ENCODE data around the gene CRYBB1. TPM values are rescaled to one million over a fixed set of nuclear protein-coding genes. Genes with fewer than 3 reads are reported as not detected.

CRYBB1 gene
- total and polyA plus RNA-seq, 2 experiments from 2014 or later, result 1.6 to 3.7 TPM

- TF ChIP-seq, protein P1, sequence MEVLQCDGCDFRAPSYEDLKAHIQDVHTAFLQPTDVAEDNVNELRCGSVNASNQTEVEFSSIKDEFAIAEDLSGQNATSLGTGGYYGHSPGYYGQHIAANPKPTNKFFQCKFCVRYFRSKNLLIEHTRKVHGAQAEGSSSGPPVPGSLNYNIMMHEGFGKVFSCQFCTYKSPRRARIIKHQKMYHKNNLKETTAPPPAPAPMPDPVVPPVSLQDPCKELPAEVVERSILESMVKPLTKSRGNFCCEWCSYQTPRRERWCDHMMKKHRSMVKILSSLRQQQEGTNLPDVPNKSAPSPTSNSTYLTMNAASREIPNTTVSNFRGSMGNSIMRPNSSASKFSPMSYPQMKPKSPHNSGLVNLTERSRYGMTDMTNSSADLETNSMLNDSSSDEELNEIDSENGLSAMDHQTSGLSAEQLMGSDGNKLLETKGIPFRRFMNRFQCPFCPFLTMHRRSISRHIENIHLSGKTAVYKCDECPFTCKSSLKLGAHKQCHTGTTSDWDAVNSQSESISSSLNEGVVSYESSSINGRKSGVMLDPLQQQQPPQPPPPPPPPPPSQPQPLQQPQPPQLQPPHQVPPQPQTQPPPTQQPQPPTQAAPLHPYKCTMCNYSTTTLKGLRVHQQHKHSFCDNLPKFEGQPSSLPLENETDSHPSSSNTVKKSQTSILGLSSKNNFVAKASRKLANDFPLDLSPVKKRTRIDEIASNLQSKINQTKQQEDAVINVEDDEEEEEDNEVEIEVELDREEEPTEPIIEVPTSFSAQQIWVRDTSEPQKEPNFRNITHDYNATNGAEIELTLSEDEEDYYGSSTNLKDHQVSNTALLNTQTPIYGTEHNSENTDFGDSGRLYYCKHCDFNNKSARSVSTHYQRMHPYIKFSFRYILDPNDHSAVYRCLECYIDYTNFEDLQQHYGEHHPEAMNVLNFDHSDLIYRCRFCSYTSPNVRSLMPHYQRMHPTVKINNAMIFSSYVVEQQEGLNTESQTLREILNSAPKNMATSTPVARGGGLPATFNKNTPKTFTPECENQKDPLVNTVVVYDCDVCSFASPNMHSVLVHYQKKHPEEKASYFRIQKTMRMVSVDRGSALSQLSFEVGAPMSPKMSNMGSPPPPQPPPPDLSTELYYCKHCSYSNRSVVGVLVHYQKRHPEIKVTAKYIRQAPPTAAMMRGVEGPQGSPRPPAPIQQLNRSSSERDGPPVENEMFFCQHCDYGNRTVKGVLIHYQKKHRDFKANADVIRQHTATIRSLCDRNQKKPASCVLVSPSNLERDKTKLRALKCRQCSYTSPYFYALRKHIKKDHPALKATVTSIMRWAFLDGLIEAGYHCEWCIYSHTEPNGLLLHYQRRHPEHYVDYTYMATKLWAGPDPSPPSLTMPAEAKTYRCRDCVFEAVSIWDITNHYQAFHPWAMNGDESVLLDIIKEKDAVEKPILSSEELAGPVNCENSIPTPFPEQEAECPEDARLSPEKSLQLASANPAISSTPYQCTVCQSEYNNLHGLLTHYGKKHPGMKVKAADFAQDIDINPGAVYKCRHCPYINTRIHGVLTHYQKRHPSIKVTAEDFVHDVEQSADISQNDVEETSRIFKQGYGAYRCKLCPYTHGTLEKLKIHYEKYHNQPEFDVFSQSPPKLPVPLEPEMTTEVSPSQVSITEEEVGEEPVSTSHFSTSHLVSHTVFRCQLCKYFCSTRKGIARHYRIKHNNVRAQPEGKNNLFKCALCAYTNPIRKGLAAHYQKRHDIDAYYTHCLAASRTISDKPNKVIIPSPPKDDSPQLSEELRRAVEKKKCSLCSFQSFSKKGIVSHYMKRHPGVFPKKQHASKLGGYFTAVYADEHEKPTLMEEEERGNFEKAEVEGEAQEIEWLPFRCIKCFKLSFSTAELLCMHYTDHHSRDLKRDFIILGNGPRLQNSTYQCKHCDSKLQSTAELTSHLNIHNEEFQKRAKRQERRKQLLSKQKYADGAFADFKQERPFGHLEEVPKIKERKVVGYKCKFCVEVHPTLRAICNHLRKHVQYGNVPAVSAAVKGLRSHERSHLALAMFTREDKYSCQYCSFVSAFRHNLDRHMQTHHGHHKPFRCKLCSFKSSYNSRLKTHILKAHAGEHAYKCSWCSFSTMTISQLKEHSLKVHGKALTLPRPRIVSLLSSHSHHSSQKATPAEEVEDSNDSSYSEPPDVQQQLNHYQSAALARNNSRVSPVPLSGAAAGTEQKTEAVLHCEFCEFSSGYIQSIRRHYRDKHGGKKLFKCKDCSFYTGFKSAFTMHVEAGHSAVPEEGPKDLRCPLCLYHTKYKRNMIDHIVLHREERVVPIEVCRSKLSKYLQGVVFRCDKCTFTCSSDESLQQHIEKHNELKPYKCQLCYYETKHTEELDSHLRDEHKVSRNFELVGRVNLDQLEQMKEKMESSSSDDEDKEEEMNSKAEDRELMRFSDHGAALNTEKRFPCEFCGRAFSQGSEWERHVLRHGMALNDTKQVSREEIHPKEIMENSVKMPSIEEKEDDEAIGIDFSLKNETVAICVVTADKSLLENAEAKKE (CRISPR knock-in tag; IDR thresholded peaks at IDR 0.05), result no peak
- no peak for TF ChIP-seq NANOG (IDR thresholded peaks at IDR 0.05; ENCODE audit: borderline replicate concordance)
- TF ChIP-seq EZH2phosphoT487 (IDR thresholded peaks at IDR 0.05; ENCODE audit: unreplicated experiment), result no peak
- no peak for TF ChIP-seq STAT1 (IDR thresholded peaks at IDR 0.05; ENCODE audit: unreplicated experiment)
- TF ChIP-seq, protein P2, sequence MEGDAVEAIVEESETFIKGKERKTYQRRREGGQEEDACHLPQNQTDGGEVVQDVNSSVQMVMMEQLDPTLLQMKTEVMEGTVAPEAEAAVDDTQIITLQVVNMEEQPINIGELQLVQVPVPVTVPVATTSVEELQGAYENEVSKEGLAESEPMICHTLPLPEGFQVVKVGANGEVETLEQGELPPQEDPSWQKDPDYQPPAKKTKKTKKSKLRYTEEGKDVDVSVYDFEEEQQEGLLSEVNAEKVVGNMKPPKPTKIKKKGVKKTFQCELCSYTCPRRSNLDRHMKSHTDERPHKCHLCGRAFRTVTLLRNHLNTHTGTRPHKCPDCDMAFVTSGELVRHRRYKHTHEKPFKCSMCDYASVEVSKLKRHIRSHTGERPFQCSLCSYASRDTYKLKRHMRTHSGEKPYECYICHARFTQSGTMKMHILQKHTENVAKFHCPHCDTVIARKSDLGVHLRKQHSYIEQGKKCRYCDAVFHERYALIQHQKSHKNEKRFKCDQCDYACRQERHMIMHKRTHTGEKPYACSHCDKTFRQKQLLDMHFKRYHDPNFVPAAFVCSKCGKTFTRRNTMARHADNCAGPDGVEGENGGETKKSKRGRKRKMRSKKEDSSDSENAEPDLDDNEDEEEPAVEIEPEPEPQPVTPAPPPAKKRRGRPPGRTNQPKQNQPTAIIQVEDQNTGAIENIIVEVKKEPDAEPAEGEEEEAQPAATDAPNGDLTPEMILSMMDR (conservative IDR thresholded peaks at IDR 0.05; ENCODE audit: low read depth in 2 of 2), result no peak
Measured at GRCh38 chr22:26565889-26566288, 51.9 kb downstream of the CRYBB1 start (continued).

DNA sequence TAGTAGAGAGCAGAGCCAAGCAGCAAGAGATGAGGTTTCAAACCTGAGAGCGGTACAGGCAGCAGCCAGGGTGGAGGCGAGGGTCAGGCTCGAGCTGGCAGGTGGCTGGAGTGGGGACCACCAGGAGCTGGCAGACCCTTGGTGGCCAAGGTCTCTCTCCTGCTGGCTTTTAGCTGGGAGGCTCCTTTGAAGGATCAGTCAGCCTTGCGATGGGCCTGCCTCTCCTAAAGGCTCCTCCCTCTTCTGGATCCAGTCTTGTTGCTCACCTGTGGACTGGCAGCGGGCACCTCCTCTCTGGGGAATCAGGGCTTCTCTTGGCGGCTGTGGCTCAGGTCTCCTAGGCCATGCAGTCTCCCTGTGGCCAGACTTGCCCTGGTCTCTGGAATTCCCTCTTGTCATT, 52.6 kb downstream of the CRYBB1 start:
- Histone ChIP-seq H3K27ac (ENCODE audit: low read depth) (peak overlapping the region; percentile 75), H3K4me1 (ENCODE audit: insufficient read depth) (peaks cover 66% of the 10 kb centered on the region), H3K9me2 (ENCODE audit: insufficient read depth) (no peaks in the 10 kb centered on the region), H3K4me3 (no peak overlapping the region), H3K4me2 (no peak overlapping the region), H3K79me2 (replicated peaks; ENCODE audit: insufficient read depth) (peaks cover 88% of the 10 kb centered on the region), H2AFZ (no peak overlapping the region), H4K20me1 (replicated peaks; ENCODE audit: insufficient read depth) (peaks cover 6% of the 10 kb centered on the region; the same call in 1 of the 2 replicates), H3K27me3 (ENCODE audit: insufficient read depth) (no peaks in the 10 kb centered on the region), H3K36me3 (ENCODE audit: insufficient read depth) (no peaks in the 10 kb centered on the region), H3F3A (replicated peaks; ENCODE audit: low read depth) (peaks cover 22% of the 10 kb centered on the region)
- Mint-ChIP-seq H3K4me3 (no peak overlapping the region), H3K27ac (peak overlapping the region; percentile 74; the same call in 1 of the 2 replicates), H3K36me3 (ENCODE audit: low read depth) (peaks cover 17% of the 10 kb centered on the region), H3K9me3 (peaks cover 2% of the 10 kb centered on the region; the same call in 1 of the 3 replicates), H3K27me3 (ENCODE audit: insufficient read depth, low read depth, poor library complexity) (peaks cover 7% of the 10 kb centered on the region), H3K4me1 (peaks cover 70% of the 10 kb centered on the region)
- DNase-seq (ENCODE audit: low spot score) (no peak), ATAC-seq (peak; percentile 21)
- TF ChIP-seq NANOG (IDR thresholded peaks at IDR 0.05; ENCODE audit: borderline replicate concordance) (no peak), ZNF331 (CRISPR knock-in tag; IDR thresholded peaks at IDR 0.05; ENCODE audit: low read depth) (no peak), CREB1 (CRISPR knock-in tag; IDR thresholded peaks at IDR 0.05; ENCODE audit: low read depth) (no peak), EZH2 (IDR thresholded peaks at IDR 0.05; ENCODE audit: low read depth, unreplicated experiment) (no peak)
- TF ChIP-seq, protein P1 (CRISPR knock-in tag; IDR thresholded peaks at IDR 0.05), result no peak
